Mucosa of descending colon (tissue), 3 donors: Measurements from ENCODE around the gene DYNLT4. TPM values are rescaled to one million over a fixed set of nuclear protein-coding genes. Genes with fewer than 3 reads are reported as not detected.
"Not testable (repeated sequence)": the region's sequence is repeated elsewhere in the genome, so short reads cannot be mapped to it uniquely, and the experiment has no call there.

Experiments
- ATAC-seq: fragments of 200-7000 bp; cut with Tn5 transposase; one replicate; pipeline ENCODE4 v1.9.1; 2020; ENCODE audit warnings: mild to moderate bottlenecking, moderate library complexity
- DNase-seq, 3 donors: peaks; one replicate each; pipeline ENCODE4 v3.0.0-alpha.2; 2020
- H3K36me3 ChIP-seq: fragments of 200-600 bp; one replicate; pipeline ENCODE4 v1.8.0; 2021; ENCODE audit warnings: low read depth, mild to moderate bottlenecking
- H3K4me1 ChIP-seq: fragments of 200-600 bp; one replicate; pipeline ENCODE4 v1.8.0; 2021; ENCODE audit warnings: low read depth, mild to moderate bottlenecking
- H3K4me3 ChIP-seq: fragments of 200-600 bp; one replicate; pipeline ENCODE4 v1.8.0; 2021; ENCODE audit warnings: mild to moderate bottlenecking
- H3K9me3 ChIP-seq: fragments of 200-600 bp; one replicate; pipeline ENCODE4 v1.8.0; 2021; ENCODE audit warnings: mild to moderate bottlenecking
- intact Hi-C, 2 donors: fragments of 100-400 bp; cut with DNase I in 1 of 2; cut with micrococcal nuclease in 1 of 2; formaldehyde crosslinking; loops; one replicate each; pipeline versions ENCODE4 v1.11.0 to v1.11.1; 2022; cut with DNase I, micrococcal nuclease
- total RNA-seq, 3 donors: library from RNA; stranded (reverse); fragmentation: NEBNext Ultra II Directional in 2 of 3; extraction: Animal tissue kit (Norgen Biotek cat#: 25700) in 2 of 3; gene quantifications; one replicate each; pipeline versions ENCODE4 v1.2.1 to v1.2.4, GENCODE V29; 2021 to 2023
- TF ChIP-seq, protein P1 (sequence below): fragments of 200-600 bp; IDR thresholded peaks from one replicate; pipeline ENCODE4 v1.8.0; 2022; ENCODE audit warnings: antibody characterized with exemption, mild to moderate bottlenecking
- donor health status: DM: no; HTN: no; CAD: no; lungs with moderate emphysema.
- donor health status: DM: no; HTN: no; CAD: no.
- donor health status: DM: no; HTN: yes; CAD: no.

Gene DYNLT4
- total RNA-seq, 3 donors from 2014 or later = 0.67 to 1.6 TPM; not detected in 1

DNA sequence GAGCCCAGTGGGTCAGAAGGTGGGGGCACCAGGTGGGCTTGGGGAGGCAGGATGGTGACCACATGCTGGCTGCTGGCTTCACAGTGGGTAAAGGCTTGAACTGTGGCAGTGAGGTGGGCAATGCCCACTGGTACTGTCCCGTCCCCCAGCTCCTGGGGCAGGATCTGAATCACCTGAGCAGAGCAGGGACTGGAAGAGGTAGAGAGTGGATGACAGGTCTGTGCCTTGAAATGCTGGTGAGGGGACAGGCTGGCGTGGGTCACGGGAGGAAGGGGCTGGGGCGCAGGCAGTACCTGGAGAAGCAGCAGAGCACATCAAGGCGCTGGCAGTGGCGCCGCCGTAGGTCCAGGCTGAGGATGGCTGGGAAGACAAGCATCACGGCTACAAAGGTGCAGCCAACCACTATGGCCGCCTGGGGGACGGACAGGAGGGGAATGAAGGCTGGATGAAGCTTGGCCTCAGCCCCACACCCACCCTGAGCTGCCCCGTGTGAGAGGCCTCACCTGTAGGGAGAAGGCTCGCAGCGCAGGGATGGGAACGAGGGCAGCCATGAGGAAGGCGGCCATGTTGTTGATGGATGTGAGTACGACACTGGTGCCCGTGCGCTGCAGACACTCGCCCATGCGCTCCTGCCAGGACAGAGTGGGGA, 21.0 kb upstream of the DYNLT4 start:
- Histone ChIP-seq H3K9me3 (no peaks in the 10 kb centered on the region), H3K4me1 (no peaks in the 10 kb centered on the region), H3K4me3 (no peak overlapping the region), H3K36me3 (no peaks in the 10 kb centered on the region)
- DNase-seq (peak in 1 of 3 donors; percentile 50), ATAC-seq (no peak)
- intact Hi-C loops = no loop called here
- TF ChIP-seq, protein P1, sequence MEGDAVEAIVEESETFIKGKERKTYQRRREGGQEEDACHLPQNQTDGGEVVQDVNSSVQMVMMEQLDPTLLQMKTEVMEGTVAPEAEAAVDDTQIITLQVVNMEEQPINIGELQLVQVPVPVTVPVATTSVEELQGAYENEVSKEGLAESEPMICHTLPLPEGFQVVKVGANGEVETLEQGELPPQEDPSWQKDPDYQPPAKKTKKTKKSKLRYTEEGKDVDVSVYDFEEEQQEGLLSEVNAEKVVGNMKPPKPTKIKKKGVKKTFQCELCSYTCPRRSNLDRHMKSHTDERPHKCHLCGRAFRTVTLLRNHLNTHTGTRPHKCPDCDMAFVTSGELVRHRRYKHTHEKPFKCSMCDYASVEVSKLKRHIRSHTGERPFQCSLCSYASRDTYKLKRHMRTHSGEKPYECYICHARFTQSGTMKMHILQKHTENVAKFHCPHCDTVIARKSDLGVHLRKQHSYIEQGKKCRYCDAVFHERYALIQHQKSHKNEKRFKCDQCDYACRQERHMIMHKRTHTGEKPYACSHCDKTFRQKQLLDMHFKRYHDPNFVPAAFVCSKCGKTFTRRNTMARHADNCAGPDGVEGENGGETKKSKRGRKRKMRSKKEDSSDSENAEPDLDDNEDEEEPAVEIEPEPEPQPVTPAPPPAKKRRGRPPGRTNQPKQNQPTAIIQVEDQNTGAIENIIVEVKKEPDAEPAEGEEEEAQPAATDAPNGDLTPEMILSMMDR = no peak

DNA sequence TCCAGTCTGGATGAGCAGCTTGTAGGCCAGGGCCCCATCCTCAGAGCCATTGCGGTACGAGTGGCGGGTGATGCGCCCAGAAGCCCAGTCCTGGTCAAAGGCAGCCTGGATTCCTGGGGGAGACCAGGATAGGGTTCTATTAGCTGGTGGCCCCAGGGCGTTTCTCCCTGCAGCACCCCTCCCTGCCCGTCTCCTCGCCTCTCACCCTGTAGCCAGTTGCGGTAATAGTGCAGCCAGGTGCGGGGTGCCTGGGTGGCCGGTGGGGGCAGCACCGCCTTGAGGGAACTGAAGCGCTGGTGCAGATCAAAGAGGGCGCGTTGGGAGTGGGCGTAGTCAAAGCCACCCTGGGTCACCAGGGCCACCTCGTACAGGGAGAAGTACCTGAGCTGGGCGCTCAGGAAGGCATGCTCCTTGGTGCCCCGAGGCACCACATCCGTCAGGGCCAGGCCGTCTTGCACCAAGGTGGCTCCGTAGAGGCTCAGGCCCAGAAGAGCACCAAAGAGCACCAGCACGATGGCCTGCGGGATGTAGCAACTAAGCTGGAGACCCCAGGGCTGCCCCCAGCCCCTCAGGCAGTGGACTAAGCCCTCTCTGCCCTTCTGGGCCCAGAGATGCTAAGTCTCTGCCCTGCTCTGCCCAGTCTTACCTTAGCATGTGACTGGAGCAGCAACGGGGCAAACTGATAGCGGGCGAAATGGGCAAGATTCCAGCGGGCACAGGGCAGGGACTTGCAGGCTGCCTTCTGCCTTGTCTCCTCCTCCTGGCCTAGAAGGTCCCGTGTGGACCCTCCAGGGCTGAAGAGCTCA, 20.2 kb upstream of the DYNLT4 start:
- TF ChIP-seq, protein P1 = no peak
- H3K36me3 ChIP-seq = no peaks in the 10 kb centered on the region
- no peaks in the 10 kb centered on the region for H3K4me1 ChIP-seq
- H3K9me3 ChIP-seq = no peaks in the 10 kb centered on the region
- DNase-seq (peak in 1 of 3 donors; percentile 47), ATAC-seq (no peak)
- no peak overlapping the region for H3K4me3 ChIP-seq
- intact Hi-C loops = no loop called here

- Histone ChIP-seq H3K4me1 (no peaks in the 10 kb centered on the region), H3K4me3 (no peak overlapping the region), H3K36me3 (no peaks in the 10 kb centered on the region), H3K9me3 (no peaks in the 10 kb centered on the region)
- ATAC-seq (peak; percentile 68), DNase-seq (peak; percentile 27 to 77 (median 40))
- TF ChIP-seq, protein P1 = no peak
- intact Hi-C loops = no loop called here
These were observed 19.4 kb upstream of the DYNLT4 start for GRCh38 chr1:44826375-44827196.

GRCh38 chr1:44824392-44824791, 17.2 kb upstream of the DYNLT4 start:
- peak in 1 of 3 donors; percentile 5 for DNase-seq

GRCh38 chr1:44822981-44823451, 15.9 kb upstream of the DYNLT4 start:
- Histone ChIP-seq H3K4me3 (no peak overlapping the region), H3K9me3 (no peaks in the 10 kb centered on the region), H3K36me3 (no peaks in the 10 kb centered on the region), H3K4me1 (peaks cover 5% of the 10 kb centered on the region)
- intact Hi-C loops = no loop called here
- peak in 2 of 3 donors; percentile 12 to 52 for DNase-seq
- no peak for ATAC-seq
- TF ChIP-seq, protein P1 = no peak

More at GRCh38 chr1:44824392-44824791, 17.2 kb upstream of the DYNLT4 start:
- intact Hi-C loops, ATAC-seq, H3K4me3 ChIP-seq, H3K36me3 ChIP-seq, H3K9me3 ChIP-seq, H3K4me1 ChIP-seq: not testable (repeated sequence)
